Neural progenitor cell (in vitro differentiated cells): Measurements from ENCODE around the gene AP2S1.

Experiments
- EZH2 ChIP-seq: fragments of 200-600 bp; sonication (generic); IDR thresholded peaks from 2 replicates; pipeline ENCODE4 v1.6.1; 2017; ENCODE audit warnings: antibody characterized with exemption, mild to moderate bottlenecking, moderate library complexity
- TF ChIP-seq, protein P1 (sequence below): fragments of 200-600 bp; sonication (generic); IDR thresholded peaks from 2 replicates; pipeline ENCODE4 v1.5.1; 2017; ENCODE audit warnings: antibody characterized with exemption, mild to moderate bottlenecking

DNA sequence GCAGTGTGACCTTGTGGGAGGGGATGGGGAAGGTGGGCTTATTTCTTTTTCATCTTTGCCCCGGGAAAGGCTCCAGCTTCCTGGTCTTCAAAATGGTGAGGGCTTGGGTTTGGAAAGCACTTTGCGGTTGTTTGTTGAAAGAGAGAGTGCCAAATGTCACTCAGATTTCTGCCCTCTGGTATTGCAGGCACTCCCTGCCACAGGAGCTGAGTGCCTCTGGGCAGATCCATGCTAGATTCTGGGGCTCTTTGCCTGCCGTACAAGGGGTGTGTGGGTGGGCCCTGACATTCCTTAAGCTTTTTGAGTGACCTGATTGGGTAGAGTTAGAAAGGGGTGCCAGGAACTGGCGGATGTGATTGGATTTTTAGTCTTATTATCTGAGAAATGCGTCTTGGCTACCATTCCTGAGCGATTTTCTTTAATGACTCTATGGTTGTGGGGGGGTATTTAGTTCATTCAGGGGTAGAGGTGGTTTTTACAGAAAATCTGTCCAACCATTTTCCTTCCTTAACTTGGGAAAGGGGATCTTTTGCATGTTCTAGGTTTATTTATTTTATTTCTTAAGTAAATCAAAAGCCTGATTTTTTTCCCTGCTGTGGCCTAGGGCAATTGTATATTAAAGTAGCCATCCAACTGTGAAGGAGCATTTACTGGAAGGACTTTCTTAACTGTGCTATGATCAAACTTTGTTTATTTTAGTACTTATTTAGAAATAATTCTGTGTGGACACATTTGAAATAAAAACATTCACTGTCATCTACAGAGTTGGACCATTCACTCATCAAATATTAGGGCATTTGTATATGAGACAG, 13.4 kb upstream of the AP2S1 start:
- TF ChIP-seq, protein P1, sequence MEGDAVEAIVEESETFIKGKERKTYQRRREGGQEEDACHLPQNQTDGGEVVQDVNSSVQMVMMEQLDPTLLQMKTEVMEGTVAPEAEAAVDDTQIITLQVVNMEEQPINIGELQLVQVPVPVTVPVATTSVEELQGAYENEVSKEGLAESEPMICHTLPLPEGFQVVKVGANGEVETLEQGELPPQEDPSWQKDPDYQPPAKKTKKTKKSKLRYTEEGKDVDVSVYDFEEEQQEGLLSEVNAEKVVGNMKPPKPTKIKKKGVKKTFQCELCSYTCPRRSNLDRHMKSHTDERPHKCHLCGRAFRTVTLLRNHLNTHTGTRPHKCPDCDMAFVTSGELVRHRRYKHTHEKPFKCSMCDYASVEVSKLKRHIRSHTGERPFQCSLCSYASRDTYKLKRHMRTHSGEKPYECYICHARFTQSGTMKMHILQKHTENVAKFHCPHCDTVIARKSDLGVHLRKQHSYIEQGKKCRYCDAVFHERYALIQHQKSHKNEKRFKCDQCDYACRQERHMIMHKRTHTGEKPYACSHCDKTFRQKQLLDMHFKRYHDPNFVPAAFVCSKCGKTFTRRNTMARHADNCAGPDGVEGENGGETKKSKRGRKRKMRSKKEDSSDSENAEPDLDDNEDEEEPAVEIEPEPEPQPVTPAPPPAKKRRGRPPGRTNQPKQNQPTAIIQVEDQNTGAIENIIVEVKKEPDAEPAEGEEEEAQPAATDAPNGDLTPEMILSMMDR, result no peak
- TF ChIP-seq EZH2, result no peak
